Keratinocyte (primary cell): Measurements from ENCODE around the gene CDK17. TPM values are rescaled to one million over a fixed set of nuclear protein-coding genes. Genes with fewer than 3 reads are reported as not detected.
"Not testable (repeated sequence)": the region's sequence is repeated elsewhere in the genome, so short reads cannot be mapped to it uniquely, and the experiment has no call there.

Experiments used
- DNase-seq: peaks from one replicate; pipeline ENCODE4 v3.0.0-alpha.2; 2011; ENCODE audit warnings: low read depth, missing footprints, low spot score
- FAIRE-seq: peaks from 2 replicates; lab custom pipeline; 2011; peaks lifted over from hg19 to GRCh38; lab: Jason Lieb, UNC
- H2AFZ ChIP-seq: 2 replicates; pipeline ENCODE4 v1.6.0; 2012; ENCODE audit warnings: low read length, control low read depth, inconsistent platforms; ENCODE audit not compliant: control insufficient read depth
- H3K27ac ChIP-seq: 2 replicates; pipeline ENCODE4 v1.5.1; 2011; ENCODE audit warnings: low read length; ENCODE audit not compliant: control insufficient read depth, insufficient read depth
- H3K27me3 ChIP-seq: 3 replicates; pipeline ENCODE4 v1.6.0; 2011; ENCODE audit warnings: low read length; ENCODE audit not compliant: control insufficient read depth, insufficient read depth; ENCODE audit errors: extremely low read depth
- H3K36me3 ChIP-seq, 2 experiments: 2 replicates in 1 of 2; 3 replicates in 1 of 2; pipeline ENCODE4 v1.5.1; 2011; ENCODE audit warnings: low read length in 2 of 2, mild to moderate bottlenecking in 1 of 2; ENCODE audit not compliant: control insufficient read depth in 2 of 2, insufficient read depth in 2 of 2; ENCODE audit errors: extremely low read depth in 1 of 2
- H3K4me1 ChIP-seq: 3 replicates; pipeline ENCODE4 v1.5.1; 2011; ENCODE audit warnings: low read length; ENCODE audit not compliant: control insufficient read depth, insufficient read depth; ENCODE audit errors: extremely low read depth
- H3K4me2 ChIP-seq: 3 replicates; pipeline ENCODE4 v1.6.0; 2011; ENCODE audit warnings: low read depth, low read length; ENCODE audit not compliant: control insufficient read depth, insufficient read depth; ENCODE audit errors: extremely low read depth
- H3K4me3 ChIP-seq, 3 experiments: fragments of 200-600 bp in 1 of 3; sonication (generic) in 1 of 3; 2 replicates in 2 of 3; 3 replicates in 1 of 3; pipeline ENCODE4 v1.5.1; 2011 to 2016; ENCODE audit warnings: low read length in 3 of 3, mild to moderate bottlenecking in 3 of 3, control low read depth in 2 of 3, inconsistent platforms in 1 of 3, low read depth in 1 of 3, mixed read lengths in 1 of 3, mixed run types in 1 of 3, moderate library complexity in 1 of 3; ENCODE audit not compliant: control insufficient read depth in 2 of 3, insufficient read depth in 2 of 3; ENCODE audit errors: extremely low read depth in 1 of 3
- H3K79me2 ChIP-seq: 2 replicates; pipeline ENCODE4 v1.6.0; 2012; ENCODE audit warnings: low read length; ENCODE audit not compliant: control insufficient read depth, insufficient read depth
- H3K9ac ChIP-seq: 3 replicates; pipeline ENCODE4 v1.6.0; 2011; ENCODE audit warnings: low read length; ENCODE audit not compliant: control insufficient read depth, insufficient read depth; ENCODE audit errors: extremely low read depth
- H3K9me1 ChIP-seq: 3 replicates; pipeline ENCODE4 v1.6.0; 2011; ENCODE audit warnings: low read length; ENCODE audit not compliant: control insufficient read depth, insufficient read depth; ENCODE audit errors: extremely low read depth
- H3K9me3 ChIP-seq: 2 replicates; pipeline ENCODE4 v1.5.1; 2012; ENCODE audit warnings: low read depth, low read length; ENCODE audit not compliant: control insufficient read depth
- H4K20me1 ChIP-seq: 3 replicates; pipeline ENCODE4 v1.6.0; 2011; ENCODE audit warnings: low read length; ENCODE audit not compliant: control insufficient read depth, insufficient read depth; ENCODE audit errors: extremely low read depth
- EZH2 ChIP-seq: IDR thresholded peaks from one replicate; pipeline ENCODE4 v1.6.1; 2012; ENCODE audit warnings: inconsistent platforms, mild to moderate bottlenecking, low read length, moderate library complexity
- dilution Hi-C: fragments of 300-500 bp; cut with MboI; formaldehyde crosslinking; loops from one replicate; pipeline ENCODE4 v1.7.0; 2020; ENCODE audit warnings: low sequenced_read_pairs; ENCODE audit not compliant: extremely low pct_ligation_motif_present
- polyA plus RNA-seq, 5 experiments: library from polyadenylated mRNA; depleted of rRNA in 3 of 5; stranded (reverse) in 3 of 5; stranded (forward) in 1 of 5; unstranded in 1 of 5; fragments of >200 nt; gene quantifications; 1 replicate in 1 of 5; 2 replicates in 3 of 5; 3 replicates in 1 of 5; pipeline versions ENCODE4 v1.2.1 to v1.2.3, GENCODE V29; 2011 to 2012; ENCODE audit warnings: missing spikeins in 2 of 5, low read depth in 1 of 5, low replicate concordance in 1 of 5
- TF ChIP-seq, protein P1 (sequence below), 3 experiments: IDR thresholded peaks in 1 of 3; conservative IDR thresholded peaks in 1 of 3; optimal IDR thresholded peaks in 1 of 3; 2 replicates in 2 of 3; 3 replicates in 1 of 3; pipeline versions ENCODE3 to v1.5.1; 2011; ENCODE audit warnings: low read length in 3 of 3, mild to moderate bottlenecking in 3 of 3, moderate library complexity in 2 of 3, control low read depth in 1 of 3, inconsistent platforms in 1 of 3; ENCODE audit not compliant: insufficient read depth in 2 of 3; ENCODE audit errors: extremely low read depth in 1 of 3

CDK17 gene
- polyA plus RNA-seq, 1 donor (not counting 4 experiments of a cell fraction or from before 2014, with no cell fraction given): 33.0 TPM

DNA sequence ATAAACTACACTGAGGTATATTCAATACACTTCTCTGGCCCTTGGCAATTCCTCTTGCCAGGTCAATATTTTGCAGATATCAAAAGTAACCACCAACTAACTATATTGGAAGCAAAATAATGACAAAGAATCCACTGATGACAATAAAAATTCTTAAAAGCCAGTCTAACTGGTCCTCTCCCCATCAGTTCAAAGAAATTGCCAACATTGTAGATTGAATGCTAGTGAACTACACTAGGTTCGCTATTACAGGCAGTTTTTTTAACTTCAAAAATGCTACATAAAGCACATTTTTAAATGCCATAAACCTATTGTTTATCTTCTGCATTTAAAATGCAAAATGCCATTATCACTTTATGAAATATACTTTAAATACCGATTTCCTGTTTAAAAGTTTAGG is 4.0 kb downstream of the CDK17 start:
- no peak for TF ChIP-seq EZH2
- TF ChIP-seq, protein P1, sequence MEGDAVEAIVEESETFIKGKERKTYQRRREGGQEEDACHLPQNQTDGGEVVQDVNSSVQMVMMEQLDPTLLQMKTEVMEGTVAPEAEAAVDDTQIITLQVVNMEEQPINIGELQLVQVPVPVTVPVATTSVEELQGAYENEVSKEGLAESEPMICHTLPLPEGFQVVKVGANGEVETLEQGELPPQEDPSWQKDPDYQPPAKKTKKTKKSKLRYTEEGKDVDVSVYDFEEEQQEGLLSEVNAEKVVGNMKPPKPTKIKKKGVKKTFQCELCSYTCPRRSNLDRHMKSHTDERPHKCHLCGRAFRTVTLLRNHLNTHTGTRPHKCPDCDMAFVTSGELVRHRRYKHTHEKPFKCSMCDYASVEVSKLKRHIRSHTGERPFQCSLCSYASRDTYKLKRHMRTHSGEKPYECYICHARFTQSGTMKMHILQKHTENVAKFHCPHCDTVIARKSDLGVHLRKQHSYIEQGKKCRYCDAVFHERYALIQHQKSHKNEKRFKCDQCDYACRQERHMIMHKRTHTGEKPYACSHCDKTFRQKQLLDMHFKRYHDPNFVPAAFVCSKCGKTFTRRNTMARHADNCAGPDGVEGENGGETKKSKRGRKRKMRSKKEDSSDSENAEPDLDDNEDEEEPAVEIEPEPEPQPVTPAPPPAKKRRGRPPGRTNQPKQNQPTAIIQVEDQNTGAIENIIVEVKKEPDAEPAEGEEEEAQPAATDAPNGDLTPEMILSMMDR (optimal IDR thresholded peaks at IDR 0.05 in 1 of 3, IDR thresholded peaks at IDR 0.05 in 1 of 3, conservative IDR thresholded peaks at IDR 0.05 in 1 of 3; ENCODE audit: extremely low read depth in 1 of 3, insufficient read depth in 2 of 3, low read length in 3 of 3): no peak
- H4K20me1 ChIP-seq: peaks cover 14% of the 10 kb centered on the region

DNA sequence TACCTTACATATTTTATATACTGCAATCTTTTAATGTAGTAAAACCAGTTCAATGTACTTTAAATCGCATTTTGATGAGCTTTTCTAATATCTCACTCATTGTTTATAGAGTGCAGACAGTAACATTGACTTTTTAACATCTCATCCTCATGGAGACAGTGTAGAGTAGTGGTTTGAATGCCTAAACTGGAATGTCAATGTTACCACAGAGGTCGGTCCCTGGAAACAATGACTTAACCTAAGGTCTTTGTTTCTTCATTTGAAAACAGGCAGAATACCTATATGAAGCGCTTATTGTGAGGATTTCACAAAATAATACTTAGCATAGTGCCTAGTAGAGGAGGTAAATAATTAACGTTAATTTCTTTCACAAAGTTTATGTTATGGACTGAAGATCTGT is 5.0 kb downstream of the CDK17 start:
- no peak for FAIRE-seq
- dilution Hi-C loops: no loop called here
- Histone ChIP-seq H3K4me2 (no peak overlapping the region), H3K36me3 (no peaks in the 10 kb centered on the region), H3K79me2 (peaks cover 96% of the 10 kb centered on the region), H3K4me1 (peaks cover 12% of the 10 kb centered on the region), H3K9ac (no peak overlapping the region), H2AFZ (no peak overlapping the region), H3K4me3 (no peak overlapping the region), H3K27me3 (no peaks in the 10 kb centered on the region), H3K9me3 (no peaks in the 10 kb centered on the region), H3K27ac (no peak overlapping the region), H3K9me1 (no peaks in the 10 kb centered on the region), H4K20me1 (peaks cover 14% of the 10 kb centered on the region)
- TF ChIP-seq, protein P1 (optimal IDR thresholded peaks at IDR 0.05 in 1 of 3, IDR thresholded peaks at IDR 0.05 in 1 of 3, conservative IDR thresholded peaks at IDR 0.05 in 1 of 3; ENCODE audit: extremely low read depth in 1 of 3, insufficient read depth in 2 of 3, low read length in 3 of 3): no peak
- no peak for TF ChIP-seq EZH2
- no peak for DNase-seq

More for the DNA sequence above, 4.0 kb downstream of the CDK17 start:
- Histone ChIP-seq H3K4me2 (peak overlapping the region; percentile 89), H3K9ac (no peak overlapping the region), H3K4me3 (no peak overlapping the region), H3K9me3 (no peaks in the 10 kb centered on the region), H3K27ac (no peak overlapping the region), H3K36me3 (no peaks in the 10 kb centered on the region), H3K9me1 (no peaks in the 10 kb centered on the region), H2AFZ (no peak overlapping the region), H3K79me2 (peaks cover 86% of the 10 kb centered on the region), H3K27me3 (no peaks in the 10 kb centered on the region), H3K4me1 (peaks cover 15% of the 10 kb centered on the region)
- dilution Hi-C loops: no loop called here
- DNase-seq (no peak), FAIRE-seq (no peak)

DNA sequence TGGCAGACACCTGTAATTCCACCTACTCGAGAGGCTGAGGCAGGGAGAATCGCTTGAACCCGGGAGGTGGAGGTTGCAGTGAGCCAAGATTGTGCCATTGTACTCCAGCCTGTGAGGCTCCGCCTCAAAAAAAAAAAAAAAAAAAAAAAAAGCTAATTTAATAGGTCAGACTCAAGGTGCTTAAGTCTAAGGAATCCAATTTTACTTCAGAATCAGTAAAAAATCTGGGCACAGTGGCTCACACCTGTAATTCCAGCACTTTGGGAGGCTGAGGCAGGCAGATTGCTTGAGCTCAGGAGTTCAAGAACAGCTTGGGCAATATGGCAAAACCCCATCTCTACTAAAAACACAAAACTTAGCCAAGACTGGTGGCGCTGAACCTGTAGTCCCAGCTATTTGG is 7.0 kb downstream of the CDK17 start:
- H3K27me3 ChIP-seq, H3K9ac ChIP-seq, DNase-seq, FAIRE-seq, H2AFZ ChIP-seq, H3K36me3 ChIP-seq, dilution Hi-C loops, H3K4me3 ChIP-seq, H3K9me3 ChIP-seq, H3K27ac ChIP-seq, H3K9me1 ChIP-seq, H3K4me2 ChIP-seq: not testable (repeated sequence)
- Histone ChIP-seq H3K4me1 (peaks cover 12% of the 10 kb centered on the region), H3K79me2 (peaks cover 99% of the 10 kb centered on the region), H4K20me1 (peaks cover 14% of the 10 kb centered on the region)
